ENCODE measurements around the gene CHST4.

GRCh38 chr16:71559855-71560254 lies 33.6 kb downstream of the CHST4 start:
- TF ChIP-seq CTCF (IDR thresholded peaks at IDR 0.05) (no peak), CREB1 (CRISPR knock-in tag; IDR thresholded peaks at IDR 0.05) (no peak), TCF7 (CRISPR knock-in tag; IDR thresholded peaks at IDR 0.05; ENCODE audit: low read depth) (no peak), ATF6 (CRISPR knock-in tag; IDR thresholded peaks at IDR 0.05) (no peak), CREM (CRISPR knock-in tag; IDR thresholded peaks at IDR 0.05) (no peak), PREB (CRISPR knock-in tag; IDR thresholded peaks at IDR 0.05; ENCODE audit: borderline replicate concordance) (no peak), ESRRA (CRISPR knock-in tag; IDR thresholded peaks at IDR 0.05; ENCODE audit: borderline replicate concordance) (no peak), ATF3 (CRISPR knock-in tag; conservative IDR thresholded peaks at IDR 0.05) (no peak)
- TF ChIP-seq, protein P1, sequence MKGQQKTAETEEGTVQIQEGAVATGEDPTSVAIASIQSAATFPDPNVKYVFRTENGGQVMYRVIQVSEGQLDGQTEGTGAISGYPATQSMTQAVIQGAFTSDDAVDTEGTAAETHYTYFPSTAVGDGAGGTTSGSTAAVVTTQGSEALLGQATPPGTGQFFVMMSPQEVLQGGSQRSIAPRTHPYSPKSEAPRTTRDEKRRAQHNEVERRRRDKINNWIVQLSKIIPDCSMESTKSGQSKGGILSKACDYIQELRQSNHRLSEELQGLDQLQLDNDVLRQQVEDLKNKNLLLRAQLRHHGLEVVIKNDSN (CRISPR knock-in tag; IDR thresholded peaks at IDR 0.05) = no peak
- TF ChIP-seq, protein P2, sequence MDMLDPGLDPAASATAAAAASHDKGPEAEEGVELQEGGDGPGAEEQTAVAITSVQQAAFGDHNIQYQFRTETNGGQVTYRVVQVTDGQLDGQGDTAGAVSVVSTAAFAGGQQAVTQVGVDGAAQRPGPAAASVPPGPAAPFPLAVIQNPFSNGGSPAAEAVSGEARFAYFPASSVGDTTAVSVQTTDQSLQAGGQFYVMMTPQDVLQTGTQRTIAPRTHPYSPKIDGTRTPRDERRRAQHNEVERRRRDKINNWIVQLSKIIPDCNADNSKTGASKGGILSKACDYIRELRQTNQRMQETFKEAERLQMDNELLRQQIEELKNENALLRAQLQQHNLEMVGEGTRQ (CRISPR knock-in tag; IDR thresholded peaks at IDR 0.05) = no peak
- TF ChIP-seq, protein P3, sequence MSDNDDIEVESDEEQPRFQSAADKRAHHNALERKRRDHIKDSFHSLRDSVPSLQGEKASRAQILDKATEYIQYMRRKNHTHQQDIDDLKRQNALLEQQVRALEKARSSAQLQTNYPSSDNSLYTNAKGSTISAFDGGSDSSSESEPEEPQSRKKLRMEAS (CRISPR knock-in tag; IDR thresholded peaks at IDR 0.05) = no peak
- TF ChIP-seq, protein P4, sequence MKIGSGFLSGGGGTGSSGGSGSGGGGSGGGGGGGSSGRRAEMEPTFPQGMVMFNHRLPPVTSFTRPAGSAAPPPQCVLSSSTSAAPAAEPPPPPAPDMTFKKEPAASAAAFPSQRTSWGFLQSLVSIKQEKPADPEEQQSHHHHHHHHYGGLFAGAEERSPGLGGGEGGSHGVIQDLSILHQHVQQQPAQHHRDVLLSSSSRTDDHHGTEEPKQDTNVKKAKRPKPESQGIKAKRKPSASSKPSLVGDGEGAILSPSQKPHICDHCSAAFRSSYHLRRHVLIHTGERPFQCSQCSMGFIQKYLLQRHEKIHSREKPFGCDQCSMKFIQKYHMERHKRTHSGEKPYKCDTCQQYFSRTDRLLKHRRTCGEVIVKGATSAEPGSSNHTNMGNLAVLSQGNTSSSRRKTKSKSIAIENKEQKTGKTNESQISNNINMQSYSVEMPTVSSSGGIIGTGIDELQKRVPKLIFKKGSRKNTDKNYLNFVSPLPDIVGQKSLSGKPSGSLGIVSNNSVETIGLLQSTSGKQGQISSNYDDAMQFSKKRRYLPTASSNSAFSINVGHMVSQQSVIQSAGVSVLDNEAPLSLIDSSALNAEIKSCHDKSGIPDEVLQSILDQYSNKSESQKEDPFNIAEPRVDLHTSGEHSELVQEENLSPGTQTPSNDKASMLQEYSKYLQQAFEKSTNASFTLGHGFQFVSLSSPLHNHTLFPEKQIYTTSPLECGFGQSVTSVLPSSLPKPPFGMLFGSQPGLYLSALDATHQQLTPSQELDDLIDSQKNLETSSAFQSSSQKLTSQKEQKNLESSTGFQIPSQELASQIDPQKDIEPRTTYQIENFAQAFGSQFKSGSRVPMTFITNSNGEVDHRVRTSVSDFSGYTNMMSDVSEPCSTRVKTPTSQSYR (CRISPR knock-in tag; IDR thresholded peaks at IDR 0.05) = no peak

Data from WTC11 (cell line).